ENCODE results near the gene MVD.

Gene MVD

GRCh38 chr16:88662843-88663606 lies at the start of gene MVD:
MVD (minus strand) TSS chr16:88663091; CDS start chr16:88663080, 11 bp downstream.
- peaks cover 12% of the 10 kb centered on the region for H3K36me3 Mint-ChIP-seq
- H3K4me3 Mint-ChIP-seq: peak within 1 kb of the TSS; percentile 84
- H3K4me1 Mint-ChIP-seq: peaks cover 34% of the 10 kb centered on the region
- H3K27ac Mint-ChIP-seq: peak within 1 kb of the TSS; percentile 93
- H3K27me3 Mint-ChIP-seq: no peaks in the 10 kb centered on the region
- ATAC-seq: peak; percentile 99
- H3K9me3 Mint-ChIP-seq: no peaks in the 10 kb centered on the region

GRCh38 chr16:88712362-88712979 lies 49.6 kb upstream of the MVD start:
- Mint-ChIP-seq H3K27me3 (no peaks in the 10 kb centered on the region), H3K4me3 (no peak overlapping the region), H3K4me1 (peaks cover 27% of the 10 kb centered on the region), H3K27ac (no peak overlapping the region), H3K9me3 (no peaks in the 10 kb centered on the region), H3K36me3 (peaks cover 29% of the 10 kb centered on the region)
- ATAC-seq: peak; percentile 22

GRCh38 chr16:88711750-88712340 lies 49.0 kb upstream of the MVD start:
- H3K9me3 Mint-ChIP-seq: no peaks in the 10 kb centered on the region
- peaks cover 23% of the 10 kb centered on the region for H3K36me3 Mint-ChIP-seq
- no peak for ATAC-seq
- H3K27me3 Mint-ChIP-seq: no peaks in the 10 kb centered on the region
- H3K27ac Mint-ChIP-seq: no peak overlapping the region
- H3K4me3 Mint-ChIP-seq: no peak overlapping the region
- peaks cover 33% of the 10 kb centered on the region for H3K4me1 Mint-ChIP-seq

- H3K36me3 Mint-ChIP-seq: peaks cover 11% of the 10 kb centered on the region
- H3K4me3 Mint-ChIP-seq: no peak overlapping the region
- no peaks in the 10 kb centered on the region for H3K9me3 Mint-ChIP-seq
- ATAC-seq: no peak
- peak overlapping the region; percentile 55 for H3K27ac Mint-ChIP-seq
- no peaks in the 10 kb centered on the region for H3K27me3 Mint-ChIP-seq
- H3K4me1 Mint-ChIP-seq: peaks cover 35% of the 10 kb centered on the region
Measured at GRCh38 chr16:88710556-88710955, 47.7 kb upstream of the MVD start.

GRCh38 chr16:88706965-88707826 lies 44.3 kb upstream of the MVD start:
- no peaks in the 10 kb centered on the region for H3K27me3 Mint-ChIP-seq
- H3K36me3 Mint-ChIP-seq: no peaks in the 10 kb centered on the region
- peak overlapping the region; percentile 61 for H3K27ac Mint-ChIP-seq
- H3K9me3 Mint-ChIP-seq: no peaks in the 10 kb centered on the region
- H3K4me3 Mint-ChIP-seq: peak overlapping the region; percentile 73
- H3K4me1 Mint-ChIP-seq: peaks cover 68% of the 10 kb centered on the region
- ATAC-seq: no peak

GRCh38 chr16:88706229-88706964 lies 43.5 kb upstream of the MVD start, which contains the start of the genes CTU2 and RNF166:
CTU2 (plus strand) TSS chr16:88706503; CDS start chr16:88706531, 28 bp downstream.
RNF166 (minus strand) TSS chr16:88706408; CDS start chr16:88706325, 83 bp downstream.
- H3K4me1 Mint-ChIP-seq: peaks cover 70% of the 10 kb centered on the region
- peak within 1 kb of the TSS; percentile 61 for H3K27ac Mint-ChIP-seq
- peak; percentile 86 for ATAC-seq
- H3K27me3 Mint-ChIP-seq: no peaks in the 10 kb centered on the region
- peak within 1 kb of the TSS; percentile 73 for H3K4me3 Mint-ChIP-seq
- H3K9me3 Mint-ChIP-seq: no peaks in the 10 kb centered on the region
- H3K36me3 Mint-ChIP-seq: no peaks in the 10 kb centered on the region

GRCh38 chr16:88705801-88706228 lies 42.9 kb upstream of the MVD start:
- Mint-ChIP-seq H3K4me3 (peak overlapping the region; percentile 73), H3K36me3 (no peaks in the 10 kb centered on the region), H3K27ac (peak overlapping the region; percentile 61), H3K9me3 (no peaks in the 10 kb centered on the region), H3K4me1 (peaks cover 72% of the 10 kb centered on the region), H3K27me3 (no peaks in the 10 kb centered on the region)
- peak; percentile 28 for ATAC-seq

- peak overlapping the region; percentile 61 for H3K27ac Mint-ChIP-seq
- H3K9me3 Mint-ChIP-seq: no peaks in the 10 kb centered on the region
Measured at GRCh38 chr16:88705076-88705684, 42.3 kb upstream of the MVD start.

GRCh38 chr16:88703486-88704309 lies 40.8 kb upstream of the MVD start:
- no peaks in the 10 kb centered on the region for H3K36me3 Mint-ChIP-seq
- peak; percentile 2 for ATAC-seq
- H3K27ac Mint-ChIP-seq: peak overlapping the region; percentile 61
- peaks cover 81% of the 10 kb centered on the region for H3K4me1 Mint-ChIP-seq
- H3K27me3 Mint-ChIP-seq: no peaks in the 10 kb centered on the region
- peak overlapping the region; percentile 73 for H3K4me3 Mint-ChIP-seq
- no peaks in the 10 kb centered on the region for H3K9me3 Mint-ChIP-seq

More at GRCh38 chr16:88705076-88705684, 42.3 kb upstream of the MVD start:
- no peaks in the 10 kb centered on the region for H3K36me3 Mint-ChIP-seq
- peaks cover 73% of the 10 kb centered on the region for H3K4me1 Mint-ChIP-seq
- no peak for ATAC-seq
- H3K27me3 Mint-ChIP-seq: no peaks in the 10 kb centered on the region
- H3K4me3 Mint-ChIP-seq: peak overlapping the region; percentile 73

GRCh38 chr16:88702371-88703210 lies 39.7 kb upstream of the MVD start:
- peaks cover 89% of the 10 kb centered on the region for H3K4me1 Mint-ChIP-seq
- H3K27ac Mint-ChIP-seq: peak overlapping the region; percentile 61
- peaks cover 7% of the 10 kb centered on the region for H3K36me3 Mint-ChIP-seq
- no peaks in the 10 kb centered on the region for H3K9me3 Mint-ChIP-seq
- H3K4me3 Mint-ChIP-seq: peak overlapping the region; percentile 73
- H3K27me3 Mint-ChIP-seq: no peaks in the 10 kb centered on the region
- ATAC-seq: no peak

GRCh38 chr16:88701581-88702370 lies 38.9 kb upstream of the MVD start:
- Mint-ChIP-seq H3K36me3 (peaks cover 11% of the 10 kb centered on the region), H3K4me1 (peaks cover 83% of the 10 kb centered on the region), H3K27me3 (no peaks in the 10 kb centered on the region), H3K4me3 (peak overlapping the region; percentile 82), H3K9me3 (no peaks in the 10 kb centered on the region), H3K27ac (peak overlapping the region; percentile 61)
- no peak for ATAC-seq

Measured in stimulated activated memory B cell treated with anti-CD40 and anti-IgM and Interleukin-4, amounts not matched to agents 10 μg/mL and 1 μg/mL and 100 μg/mL, for 72 hours (primary cell).